Endodermal cell (in vitro differentiated cells): ENCODE results near the gene TSPAN15. TPM values are rescaled to one million over a fixed set of nuclear protein-coding genes. Genes with fewer than 3 reads are reported as not detected.

Source experiments
- DNase-seq: peaks from one replicate; pipeline ENCODE4 v3.0.0-alpha.2; 2017
- H3K27ac ChIP-seq: 2 replicates; pipeline ENCODE4 v1.5.1; 2013; ENCODE audit warnings: mild to moderate bottlenecking, low read depth, low read length, moderate library complexity
- H3K27me3 ChIP-seq: 2 replicates; pipeline ENCODE4 v1.6.1; 2013; ENCODE audit warnings: mild to moderate bottlenecking, low read length, moderate library complexity; ENCODE audit not compliant: insufficient read depth, control insufficient read depth, poor library complexity, severe bottlenecking
- H3K36me3 ChIP-seq: 2 replicates; pipeline ENCODE4 v1.7.0; 2013; ENCODE audit warnings: mild to moderate bottlenecking, low read length, moderate library complexity; ENCODE audit not compliant: control insufficient read depth, insufficient read depth
- H3K4me1 ChIP-seq: one replicate; pipeline ENCODE4 v1.7.0; 2013; ENCODE audit warnings: low read length; ENCODE audit not compliant: control insufficient read depth, insufficient read depth
- H3K4me3 ChIP-seq: 2 replicates; pipeline ENCODE4 v1.5.1; 2013; ENCODE audit warnings: mild to moderate bottlenecking, low read length, moderate library complexity
- H3K9ac ChIP-seq: 2 replicates; pipeline ENCODE4 v1.6.1; 2013; ENCODE audit warnings: mild to moderate bottlenecking, low read length, moderate library complexity; ENCODE audit not compliant: poor library complexity, severe bottlenecking; ENCODE audit errors: extremely low read depth
- H3K9me3 ChIP-seq: 2 replicates; pipeline ENCODE4 v1.6.1; 2013; ENCODE audit warnings: mild to moderate bottlenecking, low read length, moderate library complexity; ENCODE audit not compliant: control insufficient read depth
- H3K27ac Mint-ChIP-seq: 2 replicates; pipeline ENCODE4 v1.8.0; 2020; ENCODE audit warnings: mixed read lengths
- H3K27me3 Mint-ChIP-seq: 2 replicates; pipeline ENCODE4 v1.8.0; 2021; ENCODE audit warnings: mild to moderate bottlenecking, mixed read lengths; ENCODE audit not compliant: insufficient read depth
- H3K36me3 Mint-ChIP-seq: 2 replicates; pipeline ENCODE4 v1.8.0; 2020; ENCODE audit warnings: low read depth, mixed read lengths
- H3K4me1 Mint-ChIP-seq: 2 replicates; pipeline ENCODE4 v1.8.0; 2020; ENCODE audit warnings: mixed read lengths
- H3K4me3 Mint-ChIP-seq: 2 replicates; pipeline ENCODE4 v1.8.0; 2020; ENCODE audit warnings: mild to moderate bottlenecking, moderate library complexity, mixed read lengths
- H3K9me3 Mint-ChIP-seq: 2 replicates; pipeline ENCODE4 v1.8.0; 2020; ENCODE audit warnings: mild to moderate bottlenecking, mixed read lengths
- WGBS, 2 experiments: methylation state at CpG; one replicate each; pipeline versions ENCODE4 v1.1.5 to v1.1.7; 2013; ENCODE audit warnings: missing lambda C conversion rate in 2 of 2, mixed read lengths in 1 of 2; ENCODE audit not compliant: insufficient coverage in 1 of 2, insufficient read length in 1 of 2; 5-methylcytosine and 5-hydroxymethylcytosine counted together
- total RNA-seq, 2 donors: library from RNA; stranded (reverse); fragmentation: NEBNext Ultra II Directional in 1 of 2; extraction: Animal tissue kit (Norgen Biotek cat#: 25700) in 1 of 2; gene quantifications; 2 replicates in 1 of 2; 3 replicates in 1 of 2; pipeline ENCODE4 v1.2.1, GENCODE V29; 2021
- TF ChIP-seq, protein P1 (sequence below): fragments of 200-600 bp; sonication (generic); conservative IDR thresholded peaks from 2 replicates; pipeline ENCODE4 v1.5.0; 2021; ENCODE audit warnings: antibody characterized with exemption, mild to moderate bottlenecking

The TSPAN15 gene
- total RNA-seq, 2 donors from 2014 or later = 10.1 to 15.8 TPM

- no peak overlapping the region for H3K9ac ChIP-seq
- Mint-ChIP-seq H3K27ac (no peak overlapping the region), H3K36me3 (no peaks in the 10 kb centered on the region), H3K4me3 (no peak overlapping the region), H3K27me3 (peaks cover 45% of the 10 kb centered on the region), H3K9me3 (no peaks in the 10 kb centered on the region), H3K4me1 (no peaks in the 10 kb centered on the region)
- H3K9me3 ChIP-seq = no peaks in the 10 kb centered on the region
- no peak overlapping the region for H3K4me3 ChIP-seq
- no peaks in the 10 kb centered on the region for H3K36me3 ChIP-seq
- H3K27ac ChIP-seq = no peak overlapping the region
- WGBS, 2 experiments = 0% methylated on average over 1 of the region's 2 CpGs; no CpG with 5 or more reads in 1 of the 2 experiments
- H3K4me1 ChIP-seq = no peaks in the 10 kb centered on the region
- no peak for DNase-seq
- H3K27me3 ChIP-seq = peaks cover 17% of the 10 kb centered on the region
- TF ChIP-seq, protein P1, sequence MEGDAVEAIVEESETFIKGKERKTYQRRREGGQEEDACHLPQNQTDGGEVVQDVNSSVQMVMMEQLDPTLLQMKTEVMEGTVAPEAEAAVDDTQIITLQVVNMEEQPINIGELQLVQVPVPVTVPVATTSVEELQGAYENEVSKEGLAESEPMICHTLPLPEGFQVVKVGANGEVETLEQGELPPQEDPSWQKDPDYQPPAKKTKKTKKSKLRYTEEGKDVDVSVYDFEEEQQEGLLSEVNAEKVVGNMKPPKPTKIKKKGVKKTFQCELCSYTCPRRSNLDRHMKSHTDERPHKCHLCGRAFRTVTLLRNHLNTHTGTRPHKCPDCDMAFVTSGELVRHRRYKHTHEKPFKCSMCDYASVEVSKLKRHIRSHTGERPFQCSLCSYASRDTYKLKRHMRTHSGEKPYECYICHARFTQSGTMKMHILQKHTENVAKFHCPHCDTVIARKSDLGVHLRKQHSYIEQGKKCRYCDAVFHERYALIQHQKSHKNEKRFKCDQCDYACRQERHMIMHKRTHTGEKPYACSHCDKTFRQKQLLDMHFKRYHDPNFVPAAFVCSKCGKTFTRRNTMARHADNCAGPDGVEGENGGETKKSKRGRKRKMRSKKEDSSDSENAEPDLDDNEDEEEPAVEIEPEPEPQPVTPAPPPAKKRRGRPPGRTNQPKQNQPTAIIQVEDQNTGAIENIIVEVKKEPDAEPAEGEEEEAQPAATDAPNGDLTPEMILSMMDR = no peak
These were observed 61.6 kb downstream of the TSPAN15 start for GRCh38 chr10:69512901-69513300.

DNA sequence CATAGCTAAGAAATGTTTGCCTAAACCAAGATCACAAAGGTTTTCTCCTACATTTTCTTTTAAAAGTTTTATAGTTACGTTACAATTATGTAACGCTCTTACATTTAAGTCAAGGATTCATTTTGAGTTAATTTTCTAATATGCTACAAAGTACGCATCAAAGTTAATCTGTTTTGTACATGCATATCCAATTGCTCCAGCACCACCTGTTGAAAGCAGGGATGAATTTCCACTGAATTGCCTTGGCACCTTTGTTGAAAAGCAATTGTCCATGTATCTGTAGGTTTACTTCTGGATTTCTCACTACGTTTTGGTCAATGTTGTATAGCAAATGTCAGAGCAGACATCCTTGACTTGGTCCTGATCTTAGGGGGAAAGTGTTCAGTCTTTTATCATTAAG is 62.4 kb downstream of the TSPAN15 start:
- H3K27ac Mint-ChIP-seq = no peak overlapping the region
- Histone ChIP-seq H3K9ac (no peak overlapping the region), H3K4me3 (no peak overlapping the region), H3K9me3 (no peaks in the 10 kb centered on the region), H3K27me3 (peaks cover 15% of the 10 kb centered on the region), H3K27ac (no peak overlapping the region), H3K36me3 (no peaks in the 10 kb centered on the region), H3K4me1 (no peaks in the 10 kb centered on the region)
- no peaks in the 10 kb centered on the region for H3K36me3 Mint-ChIP-seq
- no peaks in the 10 kb centered on the region for H3K4me1 Mint-ChIP-seq
- no peaks in the 10 kb centered on the region for H3K9me3 Mint-ChIP-seq
- 95 to 96% methylated on average over 4 of the region's 4 CpGs for WGBS, 2 experiments
- TF ChIP-seq, protein P1 = no peak
- DNase-seq = no peak
- H3K4me3 Mint-ChIP-seq = no peak overlapping the region
- H3K27me3 Mint-ChIP-seq = peaks cover 45% of the 10 kb centered on the region

DNA sequence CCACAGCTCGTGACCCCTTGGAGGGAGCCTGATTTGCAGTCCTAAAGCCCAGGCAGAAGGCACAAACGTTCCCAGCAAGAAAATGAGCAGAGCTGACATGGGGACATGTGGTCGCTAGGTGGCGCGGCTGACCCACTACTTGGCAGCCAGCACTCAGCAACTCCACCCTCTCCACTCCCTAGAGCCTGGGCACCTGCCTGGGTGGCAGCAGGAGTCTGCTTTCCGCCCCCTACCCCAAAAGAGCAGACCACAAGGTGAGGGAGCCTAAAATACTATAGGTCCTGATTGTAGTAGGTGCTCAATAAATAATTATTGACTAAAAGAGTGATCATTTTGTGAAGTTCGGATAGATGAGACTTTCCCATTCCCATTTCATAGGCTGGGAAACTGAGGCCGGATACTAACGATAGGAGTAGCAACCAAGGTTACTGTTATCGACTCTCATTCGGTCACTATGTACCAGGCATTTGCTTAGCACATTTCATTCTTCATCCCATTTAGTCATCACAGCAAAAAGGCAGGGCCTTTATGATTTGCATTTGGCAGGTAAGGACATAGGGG is 64.5 kb downstream of the TSPAN15 start:
- peaks cover 36% of the 10 kb centered on the region for H3K27me3 Mint-ChIP-seq
- no peaks in the 10 kb centered on the region for H3K36me3 Mint-ChIP-seq
- Histone ChIP-seq H3K27me3 (peaks cover 12% of the 10 kb centered on the region), H3K9me3 (no peaks in the 10 kb centered on the region), H3K4me1 (no peaks in the 10 kb centered on the region), H3K36me3 (no peaks in the 10 kb centered on the region), H3K9ac (no peak overlapping the region), H3K27ac (no peak overlapping the region), H3K4me3 (no peak overlapping the region)
- 24 to 40% methylated on average over 7 to 11 of the region's 11 CpGs for WGBS, 2 experiments
- H3K9me3 Mint-ChIP-seq = no peaks in the 10 kb centered on the region
- H3K4me3 Mint-ChIP-seq = no peak overlapping the region
- TF ChIP-seq, protein P1 = peak; percentile 87
- H3K4me1 Mint-ChIP-seq = no peaks in the 10 kb centered on the region
- no peak overlapping the region for H3K27ac Mint-ChIP-seq
- DNase-seq = peak; percentile 95
